Measurements from ENCODE around the gene BCL7B.

Gene BCL7B

GRCh38 chr7:73487486-73487885, 70.0 kb downstream of the BCL7B start:
- no peak overlapping the region for H3K4me3 ChIP-seq (ENCODE audit: low read depth, low read length)
- CTCF ChIA-PET: interaction anchor here (0.5 to 2.0 kb wide), 4 partner anchors 14 to 36 kb away, joined by 3 to 7 read pairs (median 4); no protein-coding TSS in a partner anchor
- H3K27ac ChIP-seq (ENCODE audit: extremely low read depth, low read depth, low read length): no peak overlapping the region
- peaks cover 74 to 78% of the 10 kb centered on the region in 2 experiments for H3K36me3 ChIP-seq (ENCODE audit: control insufficient read depth in 2 of 2, insufficient read depth in 1 of 2, low read length in 2 of 2)
- no peak for TF ChIP-seq ATF2 (tag by site-specific recombination; IDR thresholded peaks at IDR 0.05; ENCODE audit: low read depth)
- no peak for TF ChIP-seq SALL2 (tag by site-specific recombination; IDR thresholded peaks at IDR 0.05; ENCODE audit: borderline replicate concordance)
- no peak for TF ChIP-seq ZBTB11 (tag by site-specific recombination; conservative IDR thresholded peaks at IDR 0.05; ENCODE audit: low read depth)
- TF ChIP-seq ZBTB48 (tag by site-specific recombination; IDR thresholded peaks at IDR 0.05): no peak
- TF ChIP-seq ZNF169 (tag by site-specific recombination; IDR thresholded peaks at IDR 0.05): no peak
- TF ChIP-seq ZNF175 (tag by site-specific recombination; IDR thresholded peaks at IDR 0.05): no peak
- no peak for TF ChIP-seq ZNF248 (tag by site-specific recombination; IDR thresholded peaks at IDR 0.05)
- TF ChIP-seq ZNF843 (tag by site-specific recombination; IDR thresholded peaks at IDR 0.05): no peak
- no peak for TF ChIP-seq GLI2 (tag by site-specific recombination; IDR thresholded peaks at IDR 0.05; ENCODE audit: borderline replicate concordance, low read depth)
- no peak for TF ChIP-seq FEZF1 (tag by site-specific recombination; IDR thresholded peaks at IDR 0.05)
- no peaks in the 10 kb centered on the region for H3K9me3 ChIP-seq (ENCODE audit: control insufficient read depth, insufficient read depth, low read depth, low read length)
- POLR2A ChIA-PET: no interaction called here
- H3K4me1 ChIP-seq (ENCODE audit: control insufficient read depth, insufficient read depth, low read length): peaks cover 2% of the 10 kb centered on the region; the same call in 1 of the 2 replicates
